Stimulated activated CD8-positive, alpha-beta memory T cell treated with anti-CD3 and anti-CD28 coated beads, Interleukin-15, amount 100 ng/mL, for 4 hours (primary cell): ENCODE data around the gene GCK.

Experiments used
- DNase-seq, 2 donors: peaks; one replicate each; pipeline ENCODE4 v3.0.0-alpha.2; 2020; ENCODE audit warnings: low read depth in 2 of 2

The GCK gene

GRCh38 chr7:44222776-44223261 is 33.6 kb upstream of the GCK start:
- no peak for DNase-seq

DNA sequence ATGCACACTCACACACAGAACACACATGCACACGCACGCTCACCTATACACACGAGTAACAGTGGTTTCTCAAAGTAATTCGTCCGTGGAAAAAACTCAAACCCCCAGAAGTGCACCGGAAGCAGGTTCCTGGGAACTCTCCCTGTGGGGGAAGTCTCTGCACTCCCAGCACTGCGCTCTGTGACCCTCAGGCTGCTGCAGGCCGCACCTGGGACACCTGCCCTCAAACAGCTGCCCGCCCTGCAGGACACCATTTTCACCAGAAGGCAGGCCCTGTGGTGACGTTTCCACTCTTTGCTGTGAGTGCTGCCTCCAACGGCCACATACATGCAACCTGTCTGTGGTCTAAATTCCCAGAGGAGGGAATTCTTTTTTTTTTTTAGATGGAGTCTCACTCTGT is 32.8 kb upstream of the GCK start:
- no peak for DNase-seq

- DNase-seq: no peak
Observed at GRCh38 chr7:44221231-44221791, 32.1 kb upstream of the GCK start.

GRCh38 chr7:44220358-44221112 is 31.3 kb upstream of the GCK start:
- no peak for DNase-seq

DNA sequence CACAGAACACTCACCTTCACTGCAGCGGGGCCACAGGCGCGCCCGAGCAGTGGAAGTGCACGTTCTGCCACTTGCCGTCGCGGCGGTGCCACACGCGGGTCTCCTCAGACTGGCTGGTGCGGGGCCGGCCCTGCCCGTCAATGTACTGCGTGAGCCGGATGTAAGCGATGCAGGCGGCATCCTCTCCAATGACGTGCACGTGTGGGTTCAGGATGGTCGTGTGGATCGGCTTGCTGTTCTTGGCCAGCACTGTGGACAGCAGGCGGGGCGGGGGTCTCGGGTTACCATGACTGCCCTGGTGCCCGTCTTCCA is 30.8 kb upstream of the GCK start:
- DNase-seq: no peak

- no peak for DNase-seq
Observed at GRCh38 chr7:44219371-44220045, 30.3 kb upstream of the GCK start.

DNA sequence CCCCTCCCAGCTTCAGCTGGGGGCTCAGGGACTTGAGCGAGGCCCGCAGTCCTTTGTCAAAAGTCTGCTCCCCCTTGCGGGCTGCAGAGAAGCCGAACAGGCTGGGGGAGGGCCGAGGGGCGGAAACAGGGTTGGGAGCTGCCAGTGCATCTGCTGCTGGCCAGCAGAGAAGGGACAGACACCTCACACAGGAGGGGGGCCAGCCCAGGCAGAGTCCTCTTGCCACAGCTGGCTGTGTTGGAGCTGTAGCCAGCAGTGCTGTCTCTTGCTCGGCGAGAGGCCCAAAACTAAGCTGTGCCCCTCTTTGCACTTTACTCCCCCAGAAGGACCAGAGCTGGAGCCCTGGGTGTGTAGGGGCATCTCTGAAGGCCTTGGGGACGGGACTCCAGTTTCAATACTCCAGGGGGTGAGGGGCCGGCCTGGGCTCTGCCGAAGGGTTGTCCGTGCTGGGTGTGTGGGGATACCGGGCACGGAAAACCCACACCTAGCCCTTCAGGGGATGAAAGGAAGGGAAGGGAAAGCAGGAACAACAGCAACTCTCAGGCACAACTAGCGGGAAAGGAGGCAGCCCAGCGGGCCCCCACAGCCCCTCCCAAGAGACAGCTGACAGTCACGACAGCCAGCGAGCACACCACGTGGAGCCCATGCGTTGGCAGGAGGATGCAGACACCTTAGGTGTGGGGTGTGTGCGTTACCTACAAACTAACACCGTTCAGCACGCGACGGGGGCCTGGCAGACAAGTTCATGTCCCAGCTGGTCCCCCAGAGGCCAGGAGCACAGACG is 29.4 kb upstream of the GCK start:
- no peak for DNase-seq

DNA sequence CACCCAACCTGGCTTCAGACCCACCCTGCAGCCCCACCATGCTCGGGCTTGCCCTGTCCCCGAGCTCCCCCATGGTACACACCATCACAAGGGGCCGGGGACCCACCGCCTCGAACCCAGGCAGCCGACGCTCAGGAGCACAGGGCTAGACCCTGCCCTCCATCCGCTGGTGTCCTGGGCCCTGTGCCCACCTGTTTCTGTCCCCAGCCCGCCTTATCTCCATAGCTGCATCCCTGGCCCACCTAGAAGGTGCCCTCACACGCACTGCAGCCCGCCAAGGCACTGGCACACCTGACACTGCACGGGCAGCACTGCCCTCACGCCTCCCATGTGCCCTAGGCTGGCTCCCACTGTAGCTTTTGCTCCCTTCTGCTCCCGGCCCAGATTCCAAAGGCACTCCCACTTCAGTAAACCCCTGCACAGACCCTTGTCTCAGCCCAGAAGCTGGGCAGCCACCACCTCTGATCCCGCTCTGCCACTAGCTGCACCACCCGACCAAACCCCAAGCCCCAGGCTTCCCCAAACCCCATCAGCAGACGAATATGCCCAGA is 28.7 kb upstream of the GCK start:
- DNase-seq: no peak

DNA sequence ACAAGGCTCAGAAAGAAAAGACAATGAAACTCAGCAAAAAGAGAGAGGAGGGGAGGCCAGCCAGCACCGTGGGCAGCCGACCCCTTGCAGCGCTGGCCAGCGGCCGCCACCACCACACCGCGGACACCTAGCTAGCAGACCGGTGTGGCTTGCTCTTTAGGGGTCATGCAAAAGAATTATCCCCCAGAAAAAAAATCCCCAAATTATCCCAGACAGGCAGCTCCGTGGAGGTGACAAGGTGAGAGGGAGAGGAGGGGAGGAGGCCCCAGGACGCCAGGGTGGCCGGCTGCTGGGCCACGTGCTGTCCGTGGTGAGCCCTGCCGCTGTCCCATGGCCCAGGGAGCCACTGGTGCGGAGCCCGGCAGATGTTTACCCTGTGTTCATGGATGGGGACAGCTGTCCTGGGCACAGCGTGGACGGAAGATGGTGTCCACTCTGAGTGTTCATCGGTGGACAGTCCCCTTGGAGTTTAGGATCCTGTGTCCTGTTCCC is 28.0 kb upstream of the GCK start:
- DNase-seq: no peak

GRCh38 chr7:44216521-44217222 is 27.4 kb upstream of the GCK start:
- no peak for DNase-seq

- no peak for DNase-seq
Observed at GRCh38 chr7:44216019-44216418, 26.8 kb upstream of the GCK start.

GRCh38 chr7:44215531-44215930 is 26.3 kb upstream of the GCK start:
- DNase-seq: no peak

- no peak for DNase-seq
Observed at GRCh38 chr7:44213877-44214388, 24.7 kb upstream of the GCK start.

DNA sequence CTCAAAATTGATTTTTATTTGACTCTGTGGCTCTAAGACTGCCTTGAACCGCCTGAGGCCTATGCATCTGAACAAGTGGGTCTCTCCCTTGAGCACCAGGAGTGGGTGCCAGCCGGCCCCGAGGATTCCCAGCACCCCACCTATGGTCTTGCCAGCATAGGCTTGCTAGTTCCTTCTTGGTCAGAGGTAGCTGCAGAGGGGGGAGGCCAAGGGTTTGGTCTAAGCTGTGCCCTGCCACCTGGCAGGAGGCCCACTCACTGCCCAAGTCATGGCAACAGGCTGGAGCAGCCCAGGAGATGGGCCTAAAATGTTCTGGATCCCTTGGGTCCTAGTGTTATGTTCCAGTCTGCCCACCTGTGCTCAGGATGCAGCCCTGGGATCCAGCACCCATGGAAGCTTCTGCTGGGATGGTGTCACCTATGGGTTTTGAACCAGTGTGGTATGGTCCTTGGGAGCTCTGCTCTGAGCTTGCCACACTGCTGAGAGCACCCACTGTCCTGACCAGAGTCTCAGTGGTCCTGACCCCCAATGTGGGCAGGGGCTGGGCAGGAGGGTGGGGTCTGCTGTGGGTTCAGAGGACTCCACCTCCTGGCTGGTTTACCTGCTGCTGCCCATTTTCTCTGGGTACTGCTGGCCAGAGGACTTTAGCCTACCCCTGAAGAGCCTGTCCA is 24.1 kb upstream of the GCK start:
- DNase-seq: no peak

- no peak for DNase-seq
Observed at GRCh38 chr7:44212581-44213184, 23.4 kb upstream of the GCK start.

- no peak for DNase-seq
Observed at GRCh38 chr7:44212018-44212417, 22.8 kb upstream of the GCK start.

DNA sequence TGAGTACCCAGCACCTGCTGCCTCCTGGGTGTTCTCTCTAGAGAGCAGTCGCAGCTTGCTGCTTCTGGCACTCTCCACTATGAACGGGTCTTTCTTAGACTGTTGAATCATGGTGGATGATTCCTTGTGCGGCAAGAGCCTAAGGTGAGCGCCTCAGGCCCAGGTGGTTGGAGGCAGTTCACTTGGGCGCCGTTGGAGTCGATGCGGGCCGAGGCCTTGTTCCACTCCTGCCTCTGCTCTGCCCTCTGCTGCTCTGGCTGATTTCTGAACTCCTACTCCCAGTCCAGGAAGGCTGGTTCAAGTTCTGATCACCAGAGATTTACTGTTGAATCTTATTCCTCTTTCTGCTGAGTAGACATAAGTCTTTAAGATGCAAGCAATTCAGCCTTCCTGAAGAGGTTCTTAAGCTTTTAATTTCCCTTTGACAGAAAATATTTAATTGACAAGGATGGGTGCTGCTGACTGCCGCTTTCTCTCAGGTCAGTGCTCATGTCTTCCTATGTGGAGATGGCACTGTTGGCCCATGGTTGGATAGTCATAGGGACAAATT is 22.0 kb upstream of the GCK start:
- DNase-seq: no peak

DNA sequence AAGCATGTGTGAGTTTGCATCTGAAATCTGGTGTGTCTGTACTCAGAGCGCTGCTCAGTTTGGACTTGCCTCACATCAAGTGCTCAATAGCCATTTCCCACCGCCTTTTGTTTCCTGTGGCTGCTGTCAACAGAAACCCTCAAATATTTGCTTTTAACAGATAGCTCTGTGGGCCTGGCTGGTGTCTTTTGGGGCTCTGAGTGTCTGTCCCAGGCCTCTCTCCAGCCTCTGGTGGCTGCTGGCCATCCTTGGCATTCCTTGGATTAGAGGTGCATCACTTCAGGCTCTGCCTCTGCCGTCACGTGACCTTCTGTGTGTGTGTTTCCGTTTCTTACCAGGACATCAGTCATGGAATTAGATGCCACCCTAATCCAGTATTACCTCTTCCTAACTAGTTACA is 20.9 kb upstream of the GCK start:
- no peak for DNase-seq

DNA sequence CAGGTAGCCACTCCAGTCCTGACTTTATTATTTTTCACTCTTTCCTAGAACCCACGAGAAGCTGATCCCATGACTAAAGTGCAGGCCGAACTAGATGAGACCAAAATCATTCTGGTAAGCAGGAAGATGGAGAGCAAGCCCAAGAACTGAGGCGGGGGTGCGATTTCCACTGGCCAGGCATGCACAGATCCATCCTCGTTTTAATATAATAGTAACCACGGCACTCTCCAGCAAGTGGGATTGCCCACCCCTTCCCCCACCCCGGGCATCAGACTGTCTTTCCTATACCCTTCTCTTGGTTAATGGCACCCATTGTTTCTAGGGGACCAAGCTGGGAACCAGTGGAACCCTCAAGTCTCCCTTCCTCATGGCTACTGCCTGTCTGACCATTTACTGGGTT is 18.8 kb upstream of the GCK start:
- DNase-seq: no peak

DNA sequence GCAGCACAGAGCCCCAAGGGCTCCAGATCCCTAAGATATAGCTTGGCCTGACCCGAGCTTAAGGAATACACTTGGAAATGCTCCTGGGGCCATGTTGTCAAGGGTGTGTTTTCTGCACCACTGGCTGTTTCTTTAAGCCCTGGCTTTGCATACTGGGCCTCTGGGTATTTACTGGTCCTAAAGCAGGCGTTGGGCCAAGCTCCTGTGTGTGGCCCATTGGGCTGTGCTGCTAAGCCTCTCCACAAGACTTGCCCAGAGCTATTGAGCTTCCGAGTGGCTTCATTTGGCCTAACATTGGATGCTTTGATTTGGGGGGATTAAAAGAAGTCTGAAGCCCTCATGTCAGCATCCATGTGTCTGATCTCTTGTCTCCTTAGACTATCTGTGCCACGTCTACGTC is 16.8 kb upstream of the GCK start:
- no peak for DNase-seq
